Duodenal mucosa (tissue), 2 donors: Measurements from ENCODE around the gene RNF150.

ENCODE experiments used
- H3K27ac ChIP-seq: one replicate; pipeline ENCODE4 v1.7.0; 2013; ENCODE audit warnings: low read depth, low read length
- H3K27me3 ChIP-seq, 2 donors: one replicate each; pipeline ENCODE4 v1.7.0; 2013; ENCODE audit warnings: low read length in 2 of 2, control low read depth in 1 of 2; ENCODE audit not compliant: insufficient read depth in 2 of 2, control insufficient read depth in 1 of 2
- H3K36me3 ChIP-seq, 2 donors: one replicate each; pipeline ENCODE4 v1.7.0; 2013; ENCODE audit warnings: low read length in 2 of 2, control low read depth in 1 of 2; ENCODE audit not compliant: insufficient read depth in 2 of 2, control insufficient read depth in 1 of 2
- H3K4me1 ChIP-seq, 2 donors: one replicate each; pipeline ENCODE4 v1.7.0; 2013; ENCODE audit warnings: low read length in 2 of 2, control low read depth in 1 of 2; ENCODE audit not compliant: insufficient read depth in 2 of 2, control insufficient read depth in 1 of 2
- H3K4me3 ChIP-seq, 2 donors: one replicate each; pipeline ENCODE4 v1.7.0; 2013; ENCODE audit warnings: low read length in 2 of 2, low read depth in 1 of 2
- H3K9ac ChIP-seq, 2 donors: one replicate each; pipeline ENCODE4 v1.7.0; 2013; ENCODE audit warnings: low read length in 2 of 2, low read depth in 1 of 2
- H3K9me3 ChIP-seq, 2 donors: one replicate each; pipeline ENCODE4 v1.7.0; 2013; ENCODE audit warnings: low read length in 2 of 2, control low read depth in 1 of 2; ENCODE audit not compliant: control insufficient read depth in 1 of 2

Gene RNF150

GRCh38 chr4:141079393-141079930 is 53.8 kb downstream of the RNF150 start:
- no peaks in the 10 kb centered on the region for H3K27me3 ChIP-seq
- H3K9me3 ChIP-seq, result no peaks in the 10 kb centered on the region
- H3K4me3 ChIP-seq, result no peak overlapping the region
- no peak overlapping the region for H3K9ac ChIP-seq
- no peaks in the 10 kb centered on the region for H3K36me3 ChIP-seq
- no peak overlapping the region for H3K27ac ChIP-seq
- H3K4me1 ChIP-seq, result no peaks in the 10 kb centered on the region

GRCh38 chr4:141078871-141079270 is 54.4 kb downstream of the RNF150 start:
- no peaks in the 10 kb centered on the region for H3K27me3 ChIP-seq
- H3K27ac ChIP-seq, result no peak overlapping the region
- no peaks in the 10 kb centered on the region for H3K4me1 ChIP-seq
- no peak overlapping the region for H3K4me3 ChIP-seq
- no peaks in the 10 kb centered on the region for H3K36me3 ChIP-seq
- no peak overlapping the region for H3K9ac ChIP-seq
- H3K9me3 ChIP-seq, result no peaks in the 10 kb centered on the region

- H3K36me3 ChIP-seq, result no peaks in the 10 kb centered on the region
- no peak overlapping the region for H3K4me3 ChIP-seq
- H3K9me3 ChIP-seq, result no peaks in the 10 kb centered on the region
- no peaks in the 10 kb centered on the region for H3K27me3 ChIP-seq
- H3K4me1 ChIP-seq, result no peaks in the 10 kb centered on the region
- no peak overlapping the region for H3K9ac ChIP-seq
- no peak overlapping the region for H3K27ac ChIP-seq
Observed at GRCh38 chr4:141077611-141078225, 55.6 kb downstream of the RNF150 start.

GRCh38 chr4:141075553-141075952 is 57.7 kb downstream of the RNF150 start:
- no peaks in the 10 kb centered on the region for H3K9me3 ChIP-seq
- no peak overlapping the region for H3K9ac ChIP-seq
- no peak overlapping the region for H3K4me3 ChIP-seq

GRCh38 chr4:141074098-141074878 is 59.0 kb downstream of the RNF150 start:
- H3K27ac ChIP-seq, result no peak overlapping the region
- H3K4me3 ChIP-seq, result no peak overlapping the region
- no peaks in the 10 kb centered on the region for H3K4me1 ChIP-seq
- H3K9me3 ChIP-seq, result no peaks in the 10 kb centered on the region
- no peaks in the 10 kb centered on the region for H3K27me3 ChIP-seq
- H3K36me3 ChIP-seq, result no peaks in the 10 kb centered on the region
- H3K9ac ChIP-seq, result no peak overlapping the region

More at GRCh38 chr4:141075553-141075952, 57.7 kb downstream of the RNF150 start:
- Histone ChIP-seq H3K27me3 (no peaks in the 10 kb centered on the region), H3K4me1 (no peaks in the 10 kb centered on the region), H3K27ac (no peak overlapping the region), H3K36me3 (no peaks in the 10 kb centered on the region)

GRCh38 chr4:141066690-141067089 is 66.6 kb downstream of the RNF150 start:
- no peak overlapping the region for H3K4me3 ChIP-seq
- no peaks in the 10 kb centered on the region for H3K4me1 ChIP-seq
- no peak overlapping the region for H3K27ac ChIP-seq
- no peak overlapping the region for H3K9ac ChIP-seq
- no peaks in the 10 kb centered on the region for H3K9me3 ChIP-seq
- no peaks in the 10 kb centered on the region for H3K27me3 ChIP-seq
- no peaks in the 10 kb centered on the region for H3K36me3 ChIP-seq

- no peak overlapping the region for H3K27ac ChIP-seq
- H3K9me3 ChIP-seq, result no peaks in the 10 kb centered on the region
- H3K27me3 ChIP-seq, result no peaks in the 10 kb centered on the region
- H3K9ac ChIP-seq, result no peak overlapping the region
- H3K4me1 ChIP-seq, result no peaks in the 10 kb centered on the region
- H3K36me3 ChIP-seq, result no peaks in the 10 kb centered on the region
- no peak overlapping the region for H3K4me3 ChIP-seq
Observed at GRCh38 chr4:141065872-141066271, 67.4 kb downstream of the RNF150 start.

GRCh38 chr4:141062651-141063050 is 70.6 kb downstream of the RNF150 start:
- Histone ChIP-seq H3K4me1 (no peaks in the 10 kb centered on the region), H3K9ac (no peak overlapping the region), H3K27ac (no peak overlapping the region), H3K4me3 (no peak overlapping the region), H3K27me3 (no peaks in the 10 kb centered on the region), H3K9me3 (no peaks in the 10 kb centered on the region), H3K36me3 (no peaks in the 10 kb centered on the region)

GRCh38 chr4:141058591-141059512 is 74.4 kb downstream of the RNF150 start:
- no peak overlapping the region for H3K27ac ChIP-seq
- H3K27me3 ChIP-seq, result no peaks in the 10 kb centered on the region
- H3K4me1 ChIP-seq, result no peaks in the 10 kb centered on the region
- no peaks in the 10 kb centered on the region for H3K36me3 ChIP-seq
- H3K9me3 ChIP-seq, result no peaks in the 10 kb centered on the region
- H3K9ac ChIP-seq, result no peak overlapping the region
- H3K4me3 ChIP-seq, result no peak overlapping the region

GRCh38 chr4:141057582-141057981 is 75.7 kb downstream of the RNF150 start:
- H3K36me3 ChIP-seq, result no peaks in the 10 kb centered on the region
- no peak overlapping the region for H3K4me3 ChIP-seq
- no peaks in the 10 kb centered on the region for H3K9me3 ChIP-seq
- H3K4me1 ChIP-seq, result no peaks in the 10 kb centered on the region
- no peak overlapping the region for H3K27ac ChIP-seq
- H3K9ac ChIP-seq, result no peak overlapping the region
- H3K27me3 ChIP-seq, result no peaks in the 10 kb centered on the region
